GM12878 (cell line): ENCODE measurements around the gene HPSE2. TPM values are rescaled to one million over a fixed set of nuclear protein-coding genes. Genes with fewer than 3 reads are reported as not detected.

Experiments used
- ATAC-seq: fragments of 200-7000 bp; cut with Tn5 transposase; 3 replicates; pipeline ENCODE4 v1.9.1; 2020; ENCODE audit warnings: mild to moderate bottlenecking, moderate library complexity
- BruUV-seq: library from RNA; stranded (reverse); fragments of 400-500 nt; replicated peaks from 2 replicates; lab custom pipeline; 2021; lab: Mats Ljungman, UMichigan
- CTCF ChIA-PET: fragments of 300-600 bp; sonication (Branson Sonifier 250); formaldehyde crosslinking; extraction: SDS; loops from one replicate; lab custom pipeline; 2021; ENCODE audit warnings: inconsistent platforms; lab: Yijun Ruan, JAX
- POLR2A ChIA-PET: fragments of 350-600 bp; formaldehyde crosslinking; extraction: SDS; loops from one replicate; lab custom pipeline; 2021; ENCODE audit warnings: inconsistent platforms; lab: Charles Lee
- RAD21 ChIA-PET: fragments of 300-600 bp; sonication (Branson Sonifier 250); formaldehyde crosslinking; loops from one replicate; lab custom pipeline; 2023; ENCODE audit warnings: antibody characterized with exemption; ENCODE audit not compliant: unreplicated experiment; lab: Charles Lee
- SMC1A ChIA-PET: fragments of 300-600 bp; sonication (Branson Sonifier 250); formaldehyde crosslinking; loops from one replicate; lab custom pipeline; 2023; ENCODE audit not compliant: unreplicated experiment, uncharacterized antibody; lab: Charles Lee
- DNase-seq: peaks from one replicate; pipeline ENCODE4 v3.0.0-alpha.2; 2011; ENCODE audit warnings: low read depth, low spot score
- FAIRE-seq: peaks from 3 replicates; lab custom pipeline; 2011; peaks lifted over from hg19 to GRCh38; lab: Jason Lieb, UNC
- H2AFZ ChIP-seq: 2 replicates; pipeline ENCODE4 v1.6.0; 2011; ENCODE audit warnings: low read depth, low read length, control low read depth; ENCODE audit not compliant: control insufficient read depth
- H3K27ac ChIP-seq: 2 replicates; pipeline ENCODE4 v1.5.1; 2011; ENCODE audit warnings: control low read depth; ENCODE audit not compliant: control insufficient read depth, insufficient read depth
- H3K27me3 ChIP-seq, 2 experiments: replicated peaks in 1 of 2; 2 replicates each; pipeline versions ENCODE4 v1.6.0 to v1.6.1; 2011; ENCODE audit warnings: low read length in 1 of 2; ENCODE audit not compliant: control insufficient read depth in 2 of 2, insufficient read depth in 2 of 2
- H3K36me3 ChIP-seq, 2 experiments: 2 replicates each; pipeline ENCODE4 v1.5.1; 2011; ENCODE audit warnings: low read length in 1 of 2; ENCODE audit not compliant: control insufficient read depth in 2 of 2, insufficient read depth in 2 of 2
- H3K4me1 ChIP-seq: 2 replicates; pipeline ENCODE4 v1.6.1; 2011; ENCODE audit warnings: mild to moderate bottlenecking, low read length, moderate library complexity, mixed read lengths; ENCODE audit not compliant: control insufficient read depth, insufficient read depth
- H3K4me2 ChIP-seq: 2 replicates; pipeline ENCODE4 v1.6.0; 2011; ENCODE audit warnings: control low read depth; ENCODE audit not compliant: control insufficient read depth, insufficient read depth
- H3K4me3 ChIP-seq: fragments of 200-600 bp; sonication (generic); 2 replicates; pipeline ENCODE4 v1.5.1; 2016
- H3K79me2 ChIP-seq: 2 replicates; pipeline ENCODE4 v1.6.0; 2011; ENCODE audit warnings: low read length; ENCODE audit not compliant: control insufficient read depth, insufficient read depth
- H3K9ac ChIP-seq: 2 replicates; pipeline ENCODE4 v1.8.0; 2011; ENCODE audit warnings: low read length, control low read depth, mixed read lengths; ENCODE audit not compliant: control insufficient read depth, insufficient read depth
- H3K9me3 ChIP-seq: replicated peaks from 3 replicates; pipeline ENCODE4 v1.5.1; 2011; ENCODE audit warnings: mild to moderate bottlenecking, low read length; ENCODE audit not compliant: control insufficient read depth, insufficient read depth
- H4K20me1 ChIP-seq: 2 replicates; pipeline ENCODE4 v1.6.0; 2011; ENCODE audit not compliant: control insufficient read depth, insufficient read depth
- ATF7 ChIP-seq: fragments of 450-650 bp; IDR thresholded peaks from 2 replicates; pipeline ENCODE4 v1.6.1; 2016; ENCODE audit warnings: low read depth, mild to moderate bottlenecking
- CBFB ChIP-seq: IDR thresholded peaks from 2 replicates; pipeline ENCODE4 v1.6.1; 2016; ENCODE audit warnings: antibody characterized with exemption, low read depth
- CEBPZ ChIP-seq: fragments of 150-350 bp; IDR thresholded peaks from 2 replicates; pipeline ENCODE4 v1.6.1; 2016; ENCODE audit warnings: low read depth, low read length
- CHD4 ChIP-seq: fragments of 200-600 bp; sonication (generic); IDR thresholded peaks from 2 replicates; pipeline ENCODE4 v1.6.1; 2016; ENCODE audit warnings: mild to moderate bottlenecking
- EP300 ChIP-seq, 2 experiments: fragments of 150-350 bp in 1 of 2; IDR thresholded peaks; 2 replicates each; pipeline ENCODE4 v1.6.1; 2011 to 2012; ENCODE audit warnings: low read depth in 2 of 2, low read length in 2 of 2, borderline replicate concordance in 1 of 2, improper control_type of control experiment in 1 of 2, inconsistent platforms in 1 of 2; ENCODE audit not compliant: control insufficient read depth in 1 of 2
- IRF5 ChIP-seq: fragments of 450-650 bp; IDR thresholded peaks from 2 replicates; pipeline ENCODE4 v1.6.1; 2017; ENCODE audit warnings: borderline replicate concordance
- NFYB ChIP-seq: IDR thresholded peaks from 2 replicates; pipeline ENCODE4 v1.6.1; 2011; ENCODE audit warnings: low read depth, mild to moderate bottlenecking, low read length, improper control_type of control experiment, moderate library complexity; ENCODE audit not compliant: insufficient read depth
- PRDM15 ChIP-seq: fragments of 450-650 bp; formaldehyde crosslinking; IDR thresholded peaks from 2 replicates; pipeline ENCODE4 v1.4.0; 2020; ENCODE audit warnings: mild to moderate bottlenecking, moderate library complexity
- SIN3A ChIP-seq: IDR thresholded peaks from 2 replicates; pipeline ENCODE4 v1.6.1; 2012; ENCODE audit warnings: low read depth, low read length, improper control_type of control experiment
- USF1 ChIP-seq: IDR thresholded peaks from 2 replicates; pipeline ENCODE4 v1.6.1; 2011; ENCODE audit warnings: borderline replicate concordance, low read depth, mild to moderate bottlenecking, moderate library complexity, mixed read lengths, low read length; ENCODE audit not compliant: insufficient read depth; ENCODE audit errors: extremely low read length
- ZNF217 ChIP-seq: fragments of 450-650 bp; IDR thresholded peaks from 2 replicates; pipeline ENCODE4 v1.6.1; 2017; ENCODE audit warnings: antibody characterized with exemption, mild to moderate bottlenecking
- ZNF622 ChIP-seq: fragments of 450-650 bp; IDR thresholded peaks from 2 replicates; pipeline ENCODE4 v1.6.1; 2017; ENCODE audit warnings: mild to moderate bottlenecking, inconsistent platforms
- WGBS: methylation state at CpG from one replicate; pipeline ENCODE4 v1.1.6; 2016; ENCODE audit warnings: low lambda C conversion rate; ENCODE audit not compliant: insufficient replicate concordance, insufficient coverage; ENCODE audit errors: missing lambda C conversion rate; 5-methylcytosine and 5-hydroxymethylcytosine counted together
- in situ Hi-C: fragments of 300-500 bp; cut with MboI; formaldehyde crosslinking; loops from 9 replicates; pipeline ENCODE4 v1.14.3; 2018; ENCODE audit warnings: mixed read lengths
- intact Hi-C: fragments of 100-400 bp; cut with micrococcal nuclease; formaldehyde crosslinking; loops from one replicate; pipeline ENCODE4 v1.14.2; 2022; ENCODE audit not compliant: unreplicated experiment
- polyA plus RNA-seq, 11 experiments: library from polyadenylated mRNA; depleted of rRNA in 4 of 11; unstranded in 6 of 11; stranded (reverse) in 5 of 11; fragments of >200 nt; fragmentation: Nextera tagmentation in 4 of 11; fragmentation: Illumina TruSeq in 1 of 11; extraction: Ambion mirVana in 4 of 11; extraction: Trizol in 1 of 11; gene quantifications; 1 replicate in 1 of 11; 2 replicates in 10 of 11; pipeline versions ENCODE4 v1.2.1 to v1.2.3, GENCODE V29; 2011 to 2016; ENCODE audit warnings: inconsistent platforms in 2 of 11, missing spikeins in 2 of 11, low read depth in 1 of 11
- total RNA-seq, 4 experiments: library from RNA; depleted of rRNA in 3 of 4; stranded (reverse); fragments of >200 nt in 3 of 4; fragmentation: Illumina TruSeq in 1 of 4; extraction: Trizol in 1 of 4; gene quantifications; 2 replicates each; pipeline versions ENCODE4 v1.2.1 to v1.2.3, GENCODE V29; 2013 to 2021

HPSE2 gene
- total and polyA plus RNA-seq, 10 of the 15 experiments (the other 5 are each of a cell fraction or from before 2014, with no cell fraction given), result 0.06 TPM; not detected in 9

- TF ChIP-seq EP300 (IDR thresholded peaks at IDR 0.05; ENCODE audit: borderline replicate concordance in 1 of 2, control insufficient read depth in 1 of 2, low read depth in 2 of 2, low read length in 2 of 2) (no peak), NFYB (no peak), ZNF217 (no peak)
Measured at GRCh38 chr10:98586096-98586495, 649.6 kb downstream of the HPSE2 start (continued).

- ChIA-PET POLR2A (no interaction called here), SMC1A (no interaction called here), RAD21 (no interaction called here), CTCF (no interaction called here)
- no peak overlapping the region for H3K4me2 ChIP-seq
- BruUV-seq, result no TSS peak
- FAIRE-seq (no peak), ATAC-seq (no peak), DNase-seq (no peak)
- H3K9me3 ChIP-seq, result no peaks in the 10 kb centered on the region
- H3K36me3 ChIP-seq, result no peaks in the 10 kb centered on the region
- H2AFZ ChIP-seq, result no peak overlapping the region
- intact Hi-C loops, result no loop called here
- H3K4me3 ChIP-seq, result no peak overlapping the region
- no peaks in the 10 kb centered on the region for H3K79me2 ChIP-seq
- H3K27me3 ChIP-seq, result no peaks in the 10 kb centered on the region
- no peaks in the 10 kb centered on the region for H3K4me1 ChIP-seq
- 0% methylated on average over 2 of the region's 2 CpGs for WGBS
- in situ Hi-C loops, result no loop called here
- H3K27ac ChIP-seq, result no peak overlapping the region
- H4K20me1 ChIP-seq, result no peaks in the 10 kb centered on the region
- H3K9ac ChIP-seq, result no peak overlapping the region
- TF ChIP-seq CBFB, result no peak
- no peak for TF ChIP-seq SIN3A
- no peak for TF ChIP-seq USF1
- TF ChIP-seq CHD4, result no peak
- TF ChIP-seq ZNF622, result no peak
- no peak for TF ChIP-seq PRDM15 (CRISPR knock-in tag)
- no peak for TF ChIP-seq IRF5
- TF ChIP-seq CEBPZ, result no peak
- TF ChIP-seq ATF7, result no peak
Measured at GRCh38 chr10:98582363-98582762, 653.3 kb downstream of the HPSE2 start.
